ENCODE data around the gene TNFAIP1. TPM values are rescaled to one million over a fixed set of nuclear protein-coding genes. Genes with fewer than 3 reads are reported as not detected.

Gene TNFAIP1
- total RNA-seq, 2 donors from 2014 or later: 15.2 to 15.8 TPM

GRCh38 chr17:28357901-28358197 lies 22.3 kb downstream of the TNFAIP1 start:
- peaks cover 26% of the 10 kb centered on the region for H3K4me1 ChIP-seq
- ATAC-seq (no peak), DNase-seq (no peak)
- H3K9me3 ChIP-seq: no peaks in the 10 kb centered on the region
- peak overlapping the region; percentile 86 to 87 for H3K4me3 ChIP-seq
- TF ChIP-seq CTCF (IDR thresholded peaks at IDR 0.05) (no peak), POLR2A (IDR thresholded peaks at IDR 0.05) (no peak)
- no peaks in the 10 kb centered on the region for H3K27me3 ChIP-seq
- intact Hi-C loops (cut with DNase I): no loop called here
- peaks cover 7 to 22% of the 10 kb centered on the region in 2 donors for H3K36me3 ChIP-seq (replicated peaks in 1 of 2; ENCODE audit: insufficient read depth in 1 of 2, low read depth in 2 of 2)
- H3K27ac ChIP-seq: peak overlapping the region; percentile 11 to 93 (median 88)
- 0 to 1% methylated on average over 4 of the region's 4 CpGs for WGBS, 2 donors

- intact Hi-C loops (cut with DNase I): no loop called here
- DNase-seq: no peak
Observed at GRCh38 chr17:28363186-28363585, 27.6 kb downstream of the TNFAIP1 start.

GRCh38 chr17:28363776-28364650 lies 28.5 kb downstream of the TNFAIP1 start:
- WGBS, 2 donors: 91% methylated on average over 8 of the region's 8 CpGs
- H3K4me1 ChIP-seq: peaks cover 1% of the 10 kb centered on the region
- H3K27me3 ChIP-seq: no peaks in the 10 kb centered on the region
- ATAC-seq (no peak), DNase-seq (no peak)
- intact Hi-C loops (cut with DNase I): no loop called here
- no peak overlapping the region for H3K4me3 ChIP-seq
- H3K27ac ChIP-seq: no peak overlapping the region
- no peaks in the 10 kb centered on the region for H3K9me3 ChIP-seq
- TF ChIP-seq CTCF (IDR thresholded peaks at IDR 0.05): no peak
- no peak for TF ChIP-seq POLR2A (IDR thresholded peaks at IDR 0.05)
- peaks cover 0 to 25% of the 10 kb centered on the region in 2 donors for H3K36me3 ChIP-seq (replicated peaks in 1 of 2; ENCODE audit: insufficient read depth in 1 of 2, low read depth in 2 of 2)

More at GRCh38 chr17:28363186-28363585, 27.6 kb downstream of the TNFAIP1 start:
- H3K27me3 ChIP-seq: no peaks in the 10 kb centered on the region
- WGBS, 2 donors: 78 to 83% methylated on average over 5 of the region's 5 CpGs
- peaks cover 0 to 25% of the 10 kb centered on the region in 2 donors for H3K36me3 ChIP-seq (replicated peaks in 1 of 2; ENCODE audit: insufficient read depth in 1 of 2, low read depth in 2 of 2)
- no peaks in the 10 kb centered on the region for H3K9me3 ChIP-seq
- TF ChIP-seq CTCF (IDR thresholded peaks at IDR 0.05): no peak
- no peak for TF ChIP-seq POLR2A (IDR thresholded peaks at IDR 0.05)
- H3K4me1 ChIP-seq: peaks cover 8% of the 10 kb centered on the region
- no peak overlapping the region for H3K4me3 ChIP-seq
- no peak overlapping the region for H3K27ac ChIP-seq
- ATAC-seq: no peak

GRCh38 chr17:28364665-28365363 lies 29.3 kb downstream of the TNFAIP1 start, which contains the start of gene SEBOX:
Gene SEBOX (minus strand): TSS chr17:28365199. CDS start chr17:28365151, 48 bp downstream.
- intact Hi-C loops (cut with DNase I): no loop called here
- no peak within 1 kb of the TSS for H3K27ac ChIP-seq
- peaks cover 9% of the 10 kb centered on the region for H3K4me1 ChIP-seq
- ATAC-seq (no peak), DNase-seq (no peak)
- 87 to 91% methylated on average over 9 to 13 of the region's 13 CpGs for WGBS, 2 donors
- peaks cover 0 to 25% of the 10 kb centered on the region in 2 donors for H3K36me3 ChIP-seq (replicated peaks in 1 of 2; ENCODE audit: insufficient read depth in 1 of 2, low read depth in 2 of 2)
- H3K9me3 ChIP-seq: no peaks in the 10 kb centered on the region
- H3K4me3 ChIP-seq: no peak within 1 kb of the TSS
- TF ChIP-seq CTCF (IDR thresholded peaks at IDR 0.05) (no peak), POLR2A (IDR thresholded peaks at IDR 0.05) (no peak)
- H3K27me3 ChIP-seq: no peaks in the 10 kb centered on the region
